Endodermal cell (in vitro differentiated cells): ENCODE data around the gene ZBTB17. TPM values are rescaled to one million over a fixed set of nuclear protein-coding genes. Genes with fewer than 3 reads are reported as not detected.

ENCODE experiments used
- DNase-seq: peaks from one replicate; pipeline ENCODE4 v3.0.0-alpha.2; 2017
- H3K27ac ChIP-seq: 2 replicates; pipeline ENCODE4 v1.5.1; 2013; ENCODE audit warnings: mild to moderate bottlenecking, low read depth, low read length, moderate library complexity
- H3K27me3 ChIP-seq: 2 replicates; pipeline ENCODE4 v1.6.1; 2013; ENCODE audit warnings: mild to moderate bottlenecking, low read length, moderate library complexity; ENCODE audit not compliant: insufficient read depth, control insufficient read depth, poor library complexity, severe bottlenecking
- H3K36me3 ChIP-seq: 2 replicates; pipeline ENCODE4 v1.7.0; 2013; ENCODE audit warnings: mild to moderate bottlenecking, low read length, moderate library complexity; ENCODE audit not compliant: control insufficient read depth, insufficient read depth
- H3K4me1 ChIP-seq: one replicate; pipeline ENCODE4 v1.7.0; 2013; ENCODE audit warnings: low read length; ENCODE audit not compliant: control insufficient read depth, insufficient read depth
- H3K4me3 ChIP-seq: 2 replicates; pipeline ENCODE4 v1.5.1; 2013; ENCODE audit warnings: mild to moderate bottlenecking, low read length, moderate library complexity
- H3K9ac ChIP-seq: 2 replicates; pipeline ENCODE4 v1.6.1; 2013; ENCODE audit warnings: mild to moderate bottlenecking, low read length, moderate library complexity; ENCODE audit not compliant: poor library complexity, severe bottlenecking; ENCODE audit errors: extremely low read depth
- H3K9me3 ChIP-seq: 2 replicates; pipeline ENCODE4 v1.6.1; 2013; ENCODE audit warnings: mild to moderate bottlenecking, low read length, moderate library complexity; ENCODE audit not compliant: control insufficient read depth
- H3K27ac Mint-ChIP-seq: 2 replicates; pipeline ENCODE4 v1.8.0; 2020; ENCODE audit warnings: mixed read lengths
- H3K27me3 Mint-ChIP-seq: 2 replicates; pipeline ENCODE4 v1.8.0; 2021; ENCODE audit warnings: mild to moderate bottlenecking, mixed read lengths; ENCODE audit not compliant: insufficient read depth
- H3K36me3 Mint-ChIP-seq: 2 replicates; pipeline ENCODE4 v1.8.0; 2020; ENCODE audit warnings: low read depth, mixed read lengths
- H3K4me1 Mint-ChIP-seq: 2 replicates; pipeline ENCODE4 v1.8.0; 2020; ENCODE audit warnings: mixed read lengths
- H3K4me3 Mint-ChIP-seq: 2 replicates; pipeline ENCODE4 v1.8.0; 2020; ENCODE audit warnings: mild to moderate bottlenecking, moderate library complexity, mixed read lengths
- H3K9me3 Mint-ChIP-seq: 2 replicates; pipeline ENCODE4 v1.8.0; 2020; ENCODE audit warnings: mild to moderate bottlenecking, mixed read lengths
- WGBS, 2 experiments: methylation state at CpG; one replicate each; pipeline versions ENCODE4 v1.1.5 to v1.1.7; 2013; ENCODE audit warnings: missing lambda C conversion rate in 2 of 2, mixed read lengths in 1 of 2; ENCODE audit not compliant: insufficient coverage in 1 of 2, insufficient read length in 1 of 2; 5-methylcytosine and 5-hydroxymethylcytosine counted together
- total RNA-seq, 2 donors: library from RNA; stranded (reverse); fragmentation: NEBNext Ultra II Directional in 1 of 2; extraction: Animal tissue kit (Norgen Biotek cat#: 25700) in 1 of 2; gene quantifications; 2 replicates in 1 of 2; 3 replicates in 1 of 2; pipeline ENCODE4 v1.2.1, GENCODE V29; 2021
- TF ChIP-seq, protein P1 (sequence below): fragments of 200-600 bp; sonication (generic); conservative IDR thresholded peaks from 2 replicates; pipeline ENCODE4 v1.5.0; 2021; ENCODE audit warnings: antibody characterized with exemption, mild to moderate bottlenecking

ZBTB17 gene
- total RNA-seq, 2 donors from 2014 or later = 28.0 to 31.7 TPM

DNA sequence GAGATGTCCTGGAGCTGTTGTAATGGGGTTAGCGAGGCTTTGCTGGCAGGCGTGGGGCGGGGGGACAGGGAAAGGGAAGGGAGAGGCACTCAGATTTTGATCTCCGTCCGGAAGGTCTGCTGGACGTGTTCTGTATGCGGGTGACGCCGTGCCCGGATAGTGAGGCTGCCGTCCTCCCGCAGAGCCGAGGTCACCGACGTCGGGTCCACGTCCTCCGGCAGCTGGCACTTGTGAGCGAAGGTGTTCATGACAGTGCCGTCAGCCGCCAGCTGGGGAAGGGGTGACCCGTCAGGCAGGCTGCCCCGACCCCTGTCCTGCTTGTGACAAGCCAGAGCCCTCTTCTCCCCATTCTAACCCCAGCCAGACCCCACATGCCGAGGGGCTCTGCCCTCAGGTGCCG is 39.6 kb upstream of the ZBTB17 start:
- Mint-ChIP-seq H3K27ac (no peak overlapping the region), H3K36me3 (no peaks in the 10 kb centered on the region), H3K27me3 (peaks cover 13% of the 10 kb centered on the region), H3K9me3 (no peaks in the 10 kb centered on the region), H3K4me3 (no peak overlapping the region), H3K4me1 (peaks cover 19% of the 10 kb centered on the region)
- Histone ChIP-seq H3K27me3 (no peaks in the 10 kb centered on the region), H3K36me3 (no peaks in the 10 kb centered on the region), H3K27ac (no peak overlapping the region), H3K9ac (no peak overlapping the region), H3K4me1 (peaks cover 5% of the 10 kb centered on the region), H3K9me3 (no peaks in the 10 kb centered on the region), H3K4me3 (no peak overlapping the region)
- no peak for DNase-seq
- whole genome bisulfite sequencing, 2 experiments = 93 to 96% methylated on average over 14 to 25 of the region's 25 CpGs
- TF ChIP-seq, protein P1, sequence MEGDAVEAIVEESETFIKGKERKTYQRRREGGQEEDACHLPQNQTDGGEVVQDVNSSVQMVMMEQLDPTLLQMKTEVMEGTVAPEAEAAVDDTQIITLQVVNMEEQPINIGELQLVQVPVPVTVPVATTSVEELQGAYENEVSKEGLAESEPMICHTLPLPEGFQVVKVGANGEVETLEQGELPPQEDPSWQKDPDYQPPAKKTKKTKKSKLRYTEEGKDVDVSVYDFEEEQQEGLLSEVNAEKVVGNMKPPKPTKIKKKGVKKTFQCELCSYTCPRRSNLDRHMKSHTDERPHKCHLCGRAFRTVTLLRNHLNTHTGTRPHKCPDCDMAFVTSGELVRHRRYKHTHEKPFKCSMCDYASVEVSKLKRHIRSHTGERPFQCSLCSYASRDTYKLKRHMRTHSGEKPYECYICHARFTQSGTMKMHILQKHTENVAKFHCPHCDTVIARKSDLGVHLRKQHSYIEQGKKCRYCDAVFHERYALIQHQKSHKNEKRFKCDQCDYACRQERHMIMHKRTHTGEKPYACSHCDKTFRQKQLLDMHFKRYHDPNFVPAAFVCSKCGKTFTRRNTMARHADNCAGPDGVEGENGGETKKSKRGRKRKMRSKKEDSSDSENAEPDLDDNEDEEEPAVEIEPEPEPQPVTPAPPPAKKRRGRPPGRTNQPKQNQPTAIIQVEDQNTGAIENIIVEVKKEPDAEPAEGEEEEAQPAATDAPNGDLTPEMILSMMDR = no peak

GRCh38 chr1:16014509-16015482 is 38.9 kb upstream of the ZBTB17 start:
- Histone ChIP-seq H3K27ac (no peak overlapping the region), H3K4me1 (peaks cover 5% of the 10 kb centered on the region), H3K4me3 (no peak overlapping the region), H3K36me3 (no peaks in the 10 kb centered on the region), H3K27me3 (no peaks in the 10 kb centered on the region), H3K9me3 (no peaks in the 10 kb centered on the region), H3K9ac (no peak overlapping the region)
- no peak for DNase-seq
- TF ChIP-seq, protein P1 = no peak
- H3K27me3 Mint-ChIP-seq = peaks cover 7% of the 10 kb centered on the region
- H3K9me3 Mint-ChIP-seq = no peaks in the 10 kb centered on the region
- H3K4me1 Mint-ChIP-seq = peaks cover 19% of the 10 kb centered on the region
- H3K36me3 Mint-ChIP-seq = no peaks in the 10 kb centered on the region
- WGBS, 2 experiments = 92 to 93% methylated on average over 7 to 17 of the region's 17 CpGs
- no peak overlapping the region for H3K4me3 Mint-ChIP-seq
- H3K27ac Mint-ChIP-seq = no peak overlapping the region

- Mint-ChIP-seq H3K4me1 (peaks cover 19% of the 10 kb centered on the region), H3K27ac (peak overlapping the region; percentile 84), H3K27me3 (no peaks in the 10 kb centered on the region), H3K36me3 (no peaks in the 10 kb centered on the region), H3K9me3 (no peaks in the 10 kb centered on the region), H3K4me3 (peak overlapping the region; percentile 40)
- no peaks in the 10 kb centered on the region for H3K36me3 ChIP-seq
- WGBS, 2 experiments = 77 to 83% methylated on average over 1 to 4 of the region's 4 CpGs
- H3K27ac ChIP-seq = no peak overlapping the region
- peaks cover 5% of the 10 kb centered on the region for H3K4me1 ChIP-seq
- H3K27me3 ChIP-seq = no peaks in the 10 kb centered on the region
- no peak overlapping the region for H3K4me3 ChIP-seq
- TF ChIP-seq, protein P1 = no peak
- no peak overlapping the region for H3K9ac ChIP-seq
- H3K9me3 ChIP-seq = no peaks in the 10 kb centered on the region
- no peak for DNase-seq
Observed at GRCh38 chr1:16013908-16014258, 38.0 kb upstream of the ZBTB17 start.
